DMS53 treated with DMSO at 0.1 percent for 48 hours (cell line): ENCODE results near the gene WNT7B.

Source experiments
- DNase-seq: peaks from one replicate; lab custom pipeline; 2025; ENCODE audit not compliant: unreplicated experiment; lab: John Stamatoyannopoulos, UW

WNT7B gene

DNA sequence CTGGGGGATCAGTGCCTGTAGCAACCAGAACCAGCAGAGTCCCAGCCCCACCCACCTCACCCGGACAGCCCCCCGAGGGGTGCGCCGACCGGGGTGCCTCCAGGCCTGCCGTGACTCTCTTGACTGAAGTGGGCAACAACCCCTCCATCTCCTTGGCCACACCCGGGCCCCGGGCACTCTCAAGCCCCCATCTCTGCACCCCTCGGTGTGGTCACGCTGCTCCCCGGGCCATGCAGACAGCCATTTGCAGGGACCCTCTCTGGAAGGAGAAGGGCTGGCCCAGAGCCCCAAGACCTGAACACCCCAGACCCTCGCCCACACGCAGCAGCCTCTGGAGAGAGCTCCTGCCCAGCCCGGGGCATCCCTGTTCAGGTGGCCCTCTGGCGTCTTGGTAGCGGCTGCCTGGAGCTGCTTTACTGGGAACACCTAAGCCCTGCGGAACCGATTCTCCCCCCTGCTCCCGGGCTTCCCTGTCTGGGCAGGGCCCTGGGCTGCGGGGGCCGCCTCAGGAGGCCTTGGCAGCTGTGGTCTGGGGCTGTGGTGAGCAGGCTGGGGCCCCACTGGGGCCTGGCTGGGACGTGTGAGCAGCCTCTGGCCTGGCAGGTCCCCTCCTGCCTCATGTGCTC is 84.9 kb downstream of the WNT7B start:
- DNase-seq, result no peak

- no peak for DNase-seq
Measured at GRCh38 chr22:45891471-45891995, 85.4 kb downstream of the WNT7B start.

DNA sequence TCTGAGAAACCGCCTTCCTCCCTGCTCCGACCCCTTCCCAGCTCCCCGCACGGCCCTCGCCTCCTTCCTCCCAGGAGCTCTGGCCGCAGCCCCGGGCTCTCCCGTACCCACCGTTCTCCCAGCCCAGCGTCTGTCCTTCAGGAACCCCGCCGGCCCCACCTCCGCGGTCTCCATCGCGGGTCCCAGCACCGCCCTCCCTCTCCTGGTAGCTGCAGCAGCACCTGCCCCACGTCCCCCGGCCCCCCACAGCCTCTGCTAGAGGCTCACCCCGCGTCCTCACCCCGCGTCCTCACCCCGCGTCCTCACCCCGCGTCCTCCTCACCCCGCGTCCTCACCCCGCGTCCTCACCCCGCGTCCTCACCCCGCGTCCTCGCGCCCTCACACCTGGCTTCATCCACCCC is 85.9 kb downstream of the WNT7B start:
- DNase-seq, result no peak

- DNase-seq, result no peak
Measured at GRCh38 chr22:45890351-45890635, 86.7 kb downstream of the WNT7B start.

DNA sequence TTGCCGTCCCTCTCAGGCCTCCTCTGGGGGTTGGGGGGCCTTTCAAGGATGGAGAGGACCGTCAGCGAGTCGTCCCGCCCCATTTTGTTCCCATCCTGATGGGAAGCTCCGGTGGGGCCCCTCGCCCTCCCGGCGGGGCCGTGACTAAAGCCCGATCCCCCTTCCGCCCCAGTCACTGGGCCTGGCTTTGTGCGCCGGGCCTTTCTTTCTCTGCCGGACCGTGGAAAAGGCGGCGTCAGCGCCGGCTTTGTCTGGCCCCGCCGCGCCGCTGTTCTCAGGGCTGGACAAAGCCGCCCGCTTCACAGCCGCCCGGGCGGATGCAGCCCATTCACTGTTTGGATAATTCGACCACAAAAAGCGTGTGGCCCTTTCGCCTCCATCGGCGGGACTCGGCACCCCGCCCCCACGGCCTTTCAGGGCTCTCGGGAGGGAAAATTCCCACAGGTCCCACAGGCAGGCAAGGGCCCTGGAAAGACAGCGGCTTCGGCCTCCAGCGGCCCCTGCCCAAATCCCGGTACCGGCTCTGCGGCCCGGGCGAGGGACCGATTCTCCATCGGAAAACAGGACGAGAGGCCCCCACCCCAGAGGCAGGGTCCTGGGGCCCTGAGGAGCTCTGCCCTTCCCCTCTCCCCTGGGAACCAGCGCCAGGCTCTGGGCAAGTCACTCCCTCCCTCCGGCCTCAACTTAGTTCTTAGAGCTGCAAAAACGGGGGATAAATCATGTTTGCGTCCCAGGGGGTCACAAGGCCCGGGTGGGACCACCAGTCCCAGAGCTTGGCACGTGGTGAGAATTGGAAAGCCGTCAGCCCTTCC is 87.2 kb downstream of the WNT7B start:
- no peak for DNase-seq

- no peak for DNase-seq
Measured at GRCh38 chr22:45889093-45889538, 87.8 kb downstream of the WNT7B start.

DNA sequence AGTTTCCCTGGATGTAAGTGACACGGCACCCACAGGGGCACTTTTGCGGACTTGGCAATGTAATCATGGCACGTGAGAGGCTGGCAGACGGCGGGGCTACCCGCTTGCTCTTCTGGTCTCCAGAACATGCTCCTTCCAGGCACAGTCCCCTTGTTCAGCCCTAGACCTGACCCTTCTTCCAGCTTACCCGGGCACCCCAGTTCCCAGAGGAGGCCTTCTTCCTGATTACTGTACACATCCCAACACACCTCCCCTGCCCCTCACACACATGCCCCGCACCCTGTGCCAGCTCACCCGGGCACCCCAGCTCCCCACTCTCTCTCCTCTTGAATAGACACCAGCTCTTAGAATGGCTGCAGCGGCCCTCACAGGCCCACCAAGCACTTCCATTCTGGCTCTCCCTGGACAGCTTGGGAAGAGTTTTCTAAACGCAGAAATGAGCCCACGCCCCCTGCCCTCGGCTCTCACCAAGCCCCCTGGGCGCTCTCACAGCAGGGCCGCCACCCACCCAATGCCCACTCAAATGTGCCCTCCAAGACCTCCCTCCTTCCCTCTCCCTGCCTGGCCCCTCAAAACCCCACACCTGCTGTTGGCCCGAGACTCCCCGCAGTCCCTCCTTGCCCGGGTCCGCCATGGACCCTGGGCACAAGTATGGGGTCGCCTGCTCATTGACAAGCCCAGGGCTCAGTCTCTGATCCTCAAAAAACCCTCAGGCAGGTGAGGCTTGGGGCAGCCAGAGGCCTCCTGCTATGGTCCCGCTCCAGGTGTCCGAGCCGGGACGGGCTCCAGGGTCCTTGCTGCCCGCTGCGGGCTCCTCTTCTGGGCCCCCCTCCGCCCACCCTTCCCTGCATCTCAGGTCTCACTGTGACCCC is 88.5 kb downstream of the WNT7B start:
- no peak for DNase-seq

DNA sequence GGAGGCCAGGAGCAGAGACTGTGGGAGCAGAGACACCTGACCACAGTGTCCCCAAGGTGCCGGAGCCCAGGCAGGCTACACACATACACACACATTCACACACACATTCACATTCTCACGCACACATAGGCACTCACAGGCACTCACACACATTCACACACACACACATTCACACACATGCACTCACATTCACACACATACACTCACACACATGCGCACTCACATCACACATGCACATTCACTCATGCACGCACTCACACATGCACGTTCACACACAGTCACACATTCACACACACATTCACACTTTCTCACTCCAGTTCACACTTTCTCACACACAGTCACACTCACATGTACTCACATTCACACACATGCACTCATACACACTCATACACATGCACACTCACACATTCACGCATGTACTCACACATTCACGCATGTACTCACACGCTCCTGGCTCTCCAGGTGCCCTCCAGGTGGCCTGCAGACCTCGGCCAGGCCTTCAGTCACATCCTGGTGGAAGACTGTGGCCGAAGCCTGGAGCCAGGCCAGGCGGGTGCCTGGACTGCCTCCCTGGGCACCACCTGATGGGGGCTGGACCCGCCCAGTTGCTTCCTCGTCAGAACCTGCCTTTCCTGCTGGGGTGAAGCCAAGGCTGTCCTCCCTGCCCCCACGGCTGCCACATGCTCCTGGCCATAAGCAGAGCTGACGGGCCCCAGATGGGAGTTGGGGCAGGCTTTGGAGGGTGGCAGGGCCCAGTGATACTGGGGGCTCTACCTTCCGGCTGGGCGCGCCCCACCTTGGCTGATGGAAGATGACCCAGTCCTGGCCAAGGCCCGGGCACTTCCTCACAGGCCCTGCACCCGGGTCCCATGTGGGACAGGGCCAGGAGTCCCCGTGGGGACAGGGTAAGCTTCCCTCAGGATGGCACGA is 89.5 kb downstream of the WNT7B start:
- DNase-seq, result no peak

DNA sequence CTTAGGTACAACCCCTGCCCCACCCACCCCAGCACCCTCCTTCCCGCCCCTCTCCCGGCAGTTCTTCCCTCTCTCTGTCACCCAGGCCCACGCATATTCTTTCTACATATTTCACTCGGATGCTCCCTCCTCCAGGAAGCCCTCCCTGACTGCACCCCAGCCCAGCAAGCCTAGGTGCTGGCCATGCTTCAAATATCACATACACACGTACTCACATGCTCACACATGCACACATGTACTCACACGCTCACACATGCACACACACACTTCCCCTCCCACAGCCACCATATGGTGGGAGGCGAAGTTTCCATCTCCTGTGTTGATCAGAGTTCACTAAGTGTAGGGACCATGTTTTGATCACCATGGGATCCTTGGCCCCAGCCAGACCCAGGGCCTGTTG is 90.4 kb downstream of the WNT7B start:
- DNase-seq, result no peak

DNA sequence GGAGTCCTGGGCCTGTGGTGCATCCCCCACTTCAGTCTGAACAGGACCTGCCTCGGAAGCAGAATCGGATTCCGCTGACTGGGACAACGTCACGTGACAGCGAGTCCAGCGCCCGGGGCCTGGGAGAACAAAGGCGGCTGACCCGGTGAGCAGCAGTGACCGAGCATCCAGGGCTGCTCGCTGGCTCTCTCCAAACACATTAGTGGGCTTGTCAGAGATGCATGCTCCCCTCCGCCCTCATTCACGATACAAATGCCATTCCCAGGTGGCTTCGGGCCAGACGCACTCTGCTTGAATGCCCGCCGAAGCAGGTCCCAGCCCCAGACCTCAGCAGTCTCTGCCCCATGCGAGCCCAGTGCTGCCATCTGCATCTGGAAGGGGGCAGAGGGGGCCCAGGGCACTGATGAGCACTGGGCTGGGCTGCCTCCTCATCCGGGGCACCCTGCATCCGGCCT is 91.0 kb downstream of the WNT7B start:
- DNase-seq, result no peak

DNA sequence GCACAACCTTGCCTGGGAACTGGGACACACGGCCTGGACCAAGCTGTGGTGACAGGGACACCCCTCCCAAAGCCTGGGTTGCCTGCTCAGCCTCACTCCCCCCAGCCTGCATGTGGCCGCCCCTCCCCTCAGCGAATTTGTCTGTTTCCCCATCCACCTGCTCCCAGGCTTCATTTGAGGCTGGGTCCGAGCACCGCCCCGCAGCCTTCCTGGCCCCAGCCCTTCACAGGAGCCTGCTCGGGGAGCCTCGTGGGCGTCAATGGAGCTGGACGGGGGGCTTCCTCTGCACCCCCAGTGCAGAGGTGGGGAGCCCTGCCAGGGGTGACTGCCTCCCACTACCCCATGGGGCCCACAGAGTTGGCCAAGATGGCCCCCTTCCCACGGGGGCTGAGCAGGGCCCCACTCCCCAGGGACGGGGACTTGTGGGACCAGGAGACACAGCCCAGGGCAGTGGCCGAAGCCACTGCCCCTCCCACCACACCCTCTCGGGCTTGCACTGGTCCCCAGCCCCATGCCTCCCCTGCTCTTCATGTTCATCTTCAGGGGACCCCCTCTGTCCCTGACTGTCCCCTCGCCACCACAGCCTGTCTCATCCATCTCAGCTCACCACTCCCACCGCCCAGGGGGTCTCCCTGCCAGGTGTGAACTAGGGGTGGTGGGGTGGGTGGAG is 91.7 kb downstream of the WNT7B start:
- no peak for DNase-seq

- DNase-seq, result no peak
Measured at GRCh38 chr22:45884201-45885062, 92.5 kb downstream of the WNT7B start.

DNA sequence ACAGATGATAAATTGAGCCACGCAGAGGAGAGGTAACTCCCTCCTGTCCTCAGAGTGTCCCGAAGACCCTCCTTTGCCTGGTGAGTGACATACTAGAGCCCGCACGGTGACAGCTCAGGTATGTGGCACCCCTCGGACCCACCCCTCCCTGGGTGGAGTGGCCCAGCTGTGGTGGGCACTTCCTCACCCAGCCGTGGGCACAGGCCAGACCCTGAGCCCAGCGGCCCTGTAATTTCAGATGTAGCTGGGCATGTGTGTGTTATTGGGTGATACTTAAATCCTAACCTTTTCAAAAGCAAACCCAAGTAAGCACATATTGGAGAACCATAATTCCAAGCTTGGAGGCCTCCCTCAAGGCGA is 93.2 kb downstream of the WNT7B start:
- DNase-seq, result no peak

DNA sequence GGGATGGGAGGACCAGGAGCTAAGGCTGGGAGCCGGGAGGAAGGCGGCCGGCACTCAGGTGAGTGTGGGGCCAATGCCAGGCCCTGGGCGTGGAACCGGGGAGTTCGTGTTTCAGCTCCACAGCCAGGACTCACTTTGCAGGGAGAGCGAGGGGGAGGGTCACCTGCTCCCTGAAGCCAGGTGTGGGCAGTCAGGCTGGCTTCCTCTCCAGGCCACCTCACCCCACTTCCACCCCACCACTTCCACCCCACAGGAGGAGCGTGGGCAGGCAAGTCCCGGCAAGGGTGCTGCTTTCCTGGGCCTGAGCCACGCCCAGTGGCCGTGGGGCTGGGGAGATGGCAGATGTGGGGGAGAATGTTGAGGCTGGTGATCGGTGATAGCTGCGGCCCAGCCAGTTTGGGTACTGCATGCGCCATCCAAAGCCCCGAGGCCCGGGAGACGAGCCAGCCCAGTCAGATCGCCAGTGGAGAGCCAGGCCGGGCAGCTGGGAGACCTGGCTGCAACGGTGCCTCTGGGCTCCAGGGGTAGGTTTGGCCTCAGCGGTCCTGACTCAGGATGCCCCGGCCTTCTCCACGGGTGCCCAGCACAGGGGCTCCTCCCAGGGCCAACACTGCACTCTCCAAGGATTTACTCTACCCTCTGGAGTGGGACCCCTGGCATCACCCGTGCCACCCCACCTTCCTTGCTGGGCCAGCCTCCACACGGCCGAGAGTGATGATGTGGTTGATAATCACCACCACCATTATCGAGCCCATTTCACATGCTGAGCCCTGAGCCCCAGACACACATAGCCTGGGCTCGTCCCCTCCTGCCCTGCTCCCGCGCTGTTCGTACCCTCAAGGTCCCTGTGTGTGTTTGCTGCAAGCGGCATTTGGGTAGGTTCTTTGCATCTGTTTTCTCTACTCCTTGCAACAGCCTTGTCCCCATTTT is 93.8 kb downstream of the WNT7B start:
- DNase-seq, result no peak

- DNase-seq, result no peak
Measured at GRCh38 chr22:45881524-45881875, 95.5 kb downstream of the WNT7B start.

- no peak for DNase-seq
Measured at GRCh38 chr22:45880716-45881523, 96.0 kb downstream of the WNT7B start.

GRCh38 chr22:45880091-45880715 is 96.8 kb downstream of the WNT7B start:
- DNase-seq, result no peak
